Measurements from ENCODE around the gene LMX1A. TPM values are rescaled to one million over a fixed set of nuclear protein-coding genes. Genes with fewer than 3 reads are reported as not detected.

LMX1A gene
- polyA plus RNA-seq, 2 of the 4 experiments (the other 2 are of a cell fraction), result not detected

- TF ChIP-seq PHF8 (IDR thresholded peaks at IDR 0.05; ENCODE audit: borderline replicate concordance, low read depth), result no peak
- TF ChIP-seq POLR2AphosphoS2 (conservative IDR thresholded peaks at IDR 0.05; ENCODE audit: low read length), result no peak
- TF ChIP-seq FOXS1 (CRISPR knock-in tag; IDR thresholded peaks at IDR 0.05), result no peak
- TF ChIP-seq HEYL (CRISPR knock-in tag; IDR thresholded peaks at IDR 0.05), result no peak
Observed at GRCh38 chr1:165351863-165352441, 4.6 kb downstream of the LMX1A start (continued).

- ChIA-PET POLR2A (no interaction called here), CTCF (interaction anchor here (0.6 to 5.6 kb wide), 3 partner anchors 18 to 54 kb away, joined by 3 to 39 read pairs (median 4); no protein-coding TSS in a partner anchor)
- DNase-seq (ENCODE audit: low read depth in 1 of 2, low spot score in 1 of 2) (no peak), FAIRE-seq (no peak), ATAC-seq (no peak)
- Histone ChIP-seq H3K4me3 (no peak overlapping the region), H3K27ac (no peak overlapping the region), H3K4me1 (peaks cover 1% of the 10 kb centered on the region; the same call in 1 of the 3 replicates), H3K9me3 (no peaks in the 10 kb centered on the region), H3K4me2 (no peak overlapping the region)
- TF ChIP-seq EHF (CRISPR knock-in tag; IDR thresholded peaks at IDR 0.05) (no peak), USF2 (IDR thresholded peaks at IDR 0.05) (no peak), KDM5A (IDR thresholded peaks at IDR 0.05) (no peak), MAFK (IDR thresholded peaks at IDR 0.05; ENCODE audit: partially characterized antibody) (no peak), SREBF2 (IDR thresholded peaks at IDR 0.05) (no peak), SMC3 (IDR thresholded peaks at IDR 0.05) (no peak), ZC3H11A (IDR thresholded peaks at IDR 0.05) (no peak)
- 45% methylated on average over 3 of the region's 3 CpGs for WGBS (ENCODE audit: missing lambda C conversion rate)
Observed at GRCh38 chr1:165350840-165351239, 5.7 kb downstream of the LMX1A start.

- ATAC-seq (no peak), FAIRE-seq (no peak), DNase-seq (ENCODE audit: low read depth in 1 of 2, low spot score in 1 of 2) (no peak)
- Histone ChIP-seq H3K4me3 (no peak overlapping the region), H3K27ac (no peak overlapping the region), H3K9me3 (no peaks in the 10 kb centered on the region), H3K4me1 (no peaks in the 10 kb centered on the region), H3K4me2 (no peak overlapping the region)
- 9% methylated on average over 7 of the region's 7 CpGs for WGBS (ENCODE audit: missing lambda C conversion rate)
- CTCF ChIA-PET, result interaction anchor here (1.1 to 2.0 kb wide), 3 partner anchors 14 to 47 kb away, joined by 3 to 6 read pairs (median 4); no protein-coding TSS in a partner anchor
- TF ChIP-seq CHD2 (IDR thresholded peaks at IDR 0.05; ENCODE audit: low read length, partially characterized antibody) (no peak), GATA3 (IDR thresholded peaks at IDR 0.05; ENCODE audit: borderline replicate concordance) (no peak), RCOR1 (IDR thresholded peaks at IDR 0.05; ENCODE audit: low read depth, low read length) (no peak), FOSL2 (IDR thresholded peaks at IDR 0.05) (no peak), FOSL2 (CRISPR knock-in tag; IDR thresholded peaks at IDR 0.05) (no peak), CBX8 (IDR thresholded peaks at IDR 0.05) (no peak), RARB (CRISPR knock-in tag; IDR thresholded peaks at IDR 0.05) (no peak), HEYL (CRISPR knock-in tag; IDR thresholded peaks at IDR 0.05) (no peak), HES2 (IDR thresholded peaks at IDR 0.05) (no peak)
- POLR2A ChIA-PET, result no interaction called here
Observed at GRCh38 chr1:165345502-165345901, 11.0 kb downstream of the LMX1A start.

- no peaks in the 10 kb centered on the region for H3K4me1 ChIP-seq
- FAIRE-seq, result no peak
- ATAC-seq, result no peak
- WGBS (ENCODE audit: missing lambda C conversion rate), result 7% methylated on average over 3 of the region's 3 CpGs
- ChIA-PET CTCF (interaction anchor here (1.1 to 2.9 kb wide), 5 partner anchors 14 to 48 kb away, joined by 3 to 14 read pairs (median 4); no protein-coding TSS in a partner anchor), POLR2A (no interaction called here)
- H3K4me3 ChIP-seq, result no peak overlapping the region
- TF ChIP-seq CEBPB (IDR thresholded peaks at IDR 0.05) (no peak), HEYL (CRISPR knock-in tag; IDR thresholded peaks at IDR 0.05) (no peak), EHMT2 (IDR thresholded peaks at IDR 0.05; ENCODE audit: low read depth) (no peak), TP53 (CRISPR knock-in tag; IDR thresholded peaks at IDR 0.05) (no peak), EP300 (IDR thresholded peaks at IDR 0.05) (no peak), ZSCAN20 (CRISPR knock-in tag; IDR thresholded peaks at IDR 0.05) (no peak), POLR2AphosphoS2 (conservative IDR thresholded peaks at IDR 0.05; ENCODE audit: low read length) (no peak), ESRRA (IDR thresholded peaks at IDR 0.05; ENCODE audit: borderline replicate concordance, low read length) (no peak), CHD4 (IDR thresholded peaks at IDR 0.05; ENCODE audit: borderline replicate concordance) (no peak), CBX2 (IDR thresholded peaks at IDR 0.05; ENCODE audit: borderline replicate concordance, low read depth) (no peak), HOXB13 (CRISPR knock-in tag; IDR thresholded peaks at IDR 0.05; ENCODE audit: low read depth) (no peak), RNF2 (IDR thresholded peaks at IDR 0.05; ENCODE audit: borderline replicate concordance, low read depth) (no peak)
- no peaks in the 10 kb centered on the region for H3K9me3 ChIP-seq
- H3K4me2 ChIP-seq, result no peak overlapping the region
- DNase-seq (ENCODE audit: low read depth in 1 of 2, low spot score in 1 of 2), result no peak
- no peak overlapping the region for H3K27ac ChIP-seq
Observed at GRCh38 chr1:165344736-165345135, 11.8 kb downstream of the LMX1A start.

Measured in A549 (cell line).